GM10266 (cell line): ENCODE data around the gene TNFRSF12A.

Experiments
- DNase-seq: peaks from one replicate; pipeline ENCODE4 v3.0.0; 2012; ENCODE audit errors: extremely low spot score
- CTCF ChIP-seq: IDR thresholded peaks from 2 replicates; pipeline ENCODE4 v1.5.1; 2012; ENCODE audit warnings: mild to moderate bottlenecking, low read depth; ENCODE audit not compliant: control insufficient read depth, insufficient read depth; ENCODE audit errors: missing control alignments

TNFRSF12A gene

GRCh38 chr16:2980227-2981176, 39.7 kb upstream of the TNFRSF12A start, which contains the start of gene PKMYT1:
TSS of gene PKMYT1 (minus strand) at chr16:2980446. CDS start at chr16:2979657, 789 bp downstream.
- no peak for TF ChIP-seq CTCF
- peak; percentile 100 for DNase-seq

- DNase-seq: no peak
- no peak for TF ChIP-seq CTCF
Observed at GRCh38 chr16:2981177-2981898, 38.8 kb upstream of the TNFRSF12A start.

DNA sequence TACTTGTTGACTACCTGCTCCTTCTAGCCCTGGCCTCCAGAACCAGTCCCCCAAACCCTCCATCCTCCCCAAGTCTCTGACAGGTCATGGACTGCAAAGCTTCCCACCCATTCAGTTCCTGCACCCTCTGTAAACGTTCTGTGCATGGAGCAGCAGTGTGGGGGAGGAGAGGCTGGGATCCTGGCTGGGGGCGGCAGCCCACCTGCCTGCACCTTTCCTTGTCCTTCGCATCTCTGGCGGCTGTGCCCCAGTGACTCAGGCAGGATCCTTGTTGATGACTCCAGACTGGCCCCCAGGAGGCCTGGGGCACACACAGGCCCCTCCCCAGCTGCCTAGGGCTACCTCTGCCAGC, 38.3 kb upstream of the TNFRSF12A start:
- DNase-seq: no peak
- no peak for TF ChIP-seq CTCF

GRCh38 chr16:2982402-2982801, 37.8 kb upstream of the TNFRSF12A start:
- no peak for TF ChIP-seq CTCF
- DNase-seq: no peak

- peak; percentile 98 for TF ChIP-seq CTCF
- DNase-seq: peak; percentile 89
Observed at GRCh38 chr16:2983706-2984136, 36.4 kb upstream of the TNFRSF12A start.

- DNase-seq: no peak
- no peak for TF ChIP-seq CTCF
Observed at GRCh38 chr16:2985462-2985861, 34.7 kb upstream of the TNFRSF12A start.
